Endodermal cell (in vitro differentiated cells): ENCODE results near the gene ATMIN. TPM values are rescaled to one million over a fixed set of nuclear protein-coding genes. Genes with fewer than 3 reads are reported as not detected.

Source experiments
- DNase-seq: peaks from one replicate; pipeline ENCODE4 v3.0.0-alpha.2; 2017
- H3K27ac ChIP-seq: 2 replicates; pipeline ENCODE4 v1.5.1; 2013; ENCODE audit warnings: mild to moderate bottlenecking, low read depth, low read length, moderate library complexity
- H3K27me3 ChIP-seq: 2 replicates; pipeline ENCODE4 v1.6.1; 2013; ENCODE audit warnings: mild to moderate bottlenecking, low read length, moderate library complexity; ENCODE audit not compliant: insufficient read depth, control insufficient read depth, poor library complexity, severe bottlenecking
- H3K36me3 ChIP-seq: 2 replicates; pipeline ENCODE4 v1.7.0; 2013; ENCODE audit warnings: mild to moderate bottlenecking, low read length, moderate library complexity; ENCODE audit not compliant: control insufficient read depth, insufficient read depth
- H3K4me1 ChIP-seq: one replicate; pipeline ENCODE4 v1.7.0; 2013; ENCODE audit warnings: low read length; ENCODE audit not compliant: control insufficient read depth, insufficient read depth
- H3K4me3 ChIP-seq: 2 replicates; pipeline ENCODE4 v1.5.1; 2013; ENCODE audit warnings: mild to moderate bottlenecking, low read length, moderate library complexity
- H3K9ac ChIP-seq: 2 replicates; pipeline ENCODE4 v1.6.1; 2013; ENCODE audit warnings: mild to moderate bottlenecking, low read length, moderate library complexity; ENCODE audit not compliant: poor library complexity, severe bottlenecking; ENCODE audit errors: extremely low read depth
- H3K9me3 ChIP-seq: 2 replicates; pipeline ENCODE4 v1.6.1; 2013; ENCODE audit warnings: mild to moderate bottlenecking, low read length, moderate library complexity; ENCODE audit not compliant: control insufficient read depth
- H3K27ac Mint-ChIP-seq: 2 replicates; pipeline ENCODE4 v1.8.0; 2020; ENCODE audit warnings: mixed read lengths
- H3K27me3 Mint-ChIP-seq: 2 replicates; pipeline ENCODE4 v1.8.0; 2021; ENCODE audit warnings: mild to moderate bottlenecking, mixed read lengths; ENCODE audit not compliant: insufficient read depth
- H3K36me3 Mint-ChIP-seq: 2 replicates; pipeline ENCODE4 v1.8.0; 2020; ENCODE audit warnings: low read depth, mixed read lengths
- H3K4me1 Mint-ChIP-seq: 2 replicates; pipeline ENCODE4 v1.8.0; 2020; ENCODE audit warnings: mixed read lengths
- H3K4me3 Mint-ChIP-seq: 2 replicates; pipeline ENCODE4 v1.8.0; 2020; ENCODE audit warnings: mild to moderate bottlenecking, moderate library complexity, mixed read lengths
- H3K9me3 Mint-ChIP-seq: 2 replicates; pipeline ENCODE4 v1.8.0; 2020; ENCODE audit warnings: mild to moderate bottlenecking, mixed read lengths
- WGBS, 2 experiments: methylation state at CpG; one replicate each; pipeline versions ENCODE4 v1.1.5 to v1.1.7; 2013; ENCODE audit warnings: missing lambda C conversion rate in 2 of 2, mixed read lengths in 1 of 2; ENCODE audit not compliant: insufficient coverage in 1 of 2, insufficient read length in 1 of 2; 5-methylcytosine and 5-hydroxymethylcytosine counted together
- total RNA-seq, 2 donors: library from RNA; stranded (reverse); fragmentation: NEBNext Ultra II Directional in 1 of 2; extraction: Animal tissue kit (Norgen Biotek cat#: 25700) in 1 of 2; gene quantifications; 2 replicates in 1 of 2; 3 replicates in 1 of 2; pipeline ENCODE4 v1.2.1, GENCODE V29; 2021
- TF ChIP-seq, protein P1 (sequence below): fragments of 200-600 bp; sonication (generic); conservative IDR thresholded peaks from 2 replicates; pipeline ENCODE4 v1.5.0; 2021; ENCODE audit warnings: antibody characterized with exemption, mild to moderate bottlenecking

ATMIN gene
- total RNA-seq, 2 donors from 2014 or later = 45.7 to 53.6 TPM

DNA sequence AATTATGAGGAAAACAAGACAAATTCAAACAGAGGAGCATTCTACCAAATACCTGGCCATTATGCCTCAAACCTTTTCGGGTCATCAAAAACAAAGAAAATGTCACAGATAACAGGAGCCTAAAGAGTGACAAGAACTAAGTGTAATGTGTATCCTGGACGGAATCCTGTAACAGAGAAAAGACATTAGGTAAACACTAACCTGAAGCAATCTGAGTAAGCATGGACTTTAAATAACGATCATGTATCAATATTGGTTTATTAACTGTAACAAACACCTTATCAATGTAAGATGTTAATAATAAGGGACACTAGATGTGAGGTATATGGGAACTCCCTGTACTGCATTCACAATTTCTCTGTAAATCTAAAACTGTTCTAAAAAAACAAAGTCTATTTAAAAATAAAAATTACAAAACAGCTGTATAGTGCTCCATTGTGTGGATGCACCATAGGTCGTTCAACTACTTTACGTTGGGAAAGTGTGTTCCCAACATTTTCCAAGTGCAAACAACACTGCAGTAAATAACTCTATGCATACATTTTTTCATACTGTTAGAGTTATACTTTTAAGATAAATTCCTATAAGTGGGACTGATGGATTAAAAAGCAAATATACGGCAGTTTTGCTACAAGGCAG lies 43.7 kb upstream of the ATMIN start:
- Mint-ChIP-seq H3K27ac (no peak overlapping the region), H3K4me1 (peaks cover 24% of the 10 kb centered on the region), H3K27me3 (no peaks in the 10 kb centered on the region), H3K4me3 (no peak overlapping the region), H3K36me3 (peaks cover 12% of the 10 kb centered on the region), H3K9me3 (no peaks in the 10 kb centered on the region)
- H3K27me3 ChIP-seq = no peaks in the 10 kb centered on the region
- no peaks in the 10 kb centered on the region for H3K9me3 ChIP-seq
- H3K36me3 ChIP-seq = peaks cover 19% of the 10 kb centered on the region
- no peak for DNase-seq
- no peak overlapping the region for H3K9ac ChIP-seq
- peaks cover 12% of the 10 kb centered on the region for H3K4me1 ChIP-seq
- H3K27ac ChIP-seq = no peak overlapping the region
- 68 to 100% methylated on average over 2 to 6 of the region's 6 CpGs for WGBS, 2 experiments
- TF ChIP-seq, protein P1, sequence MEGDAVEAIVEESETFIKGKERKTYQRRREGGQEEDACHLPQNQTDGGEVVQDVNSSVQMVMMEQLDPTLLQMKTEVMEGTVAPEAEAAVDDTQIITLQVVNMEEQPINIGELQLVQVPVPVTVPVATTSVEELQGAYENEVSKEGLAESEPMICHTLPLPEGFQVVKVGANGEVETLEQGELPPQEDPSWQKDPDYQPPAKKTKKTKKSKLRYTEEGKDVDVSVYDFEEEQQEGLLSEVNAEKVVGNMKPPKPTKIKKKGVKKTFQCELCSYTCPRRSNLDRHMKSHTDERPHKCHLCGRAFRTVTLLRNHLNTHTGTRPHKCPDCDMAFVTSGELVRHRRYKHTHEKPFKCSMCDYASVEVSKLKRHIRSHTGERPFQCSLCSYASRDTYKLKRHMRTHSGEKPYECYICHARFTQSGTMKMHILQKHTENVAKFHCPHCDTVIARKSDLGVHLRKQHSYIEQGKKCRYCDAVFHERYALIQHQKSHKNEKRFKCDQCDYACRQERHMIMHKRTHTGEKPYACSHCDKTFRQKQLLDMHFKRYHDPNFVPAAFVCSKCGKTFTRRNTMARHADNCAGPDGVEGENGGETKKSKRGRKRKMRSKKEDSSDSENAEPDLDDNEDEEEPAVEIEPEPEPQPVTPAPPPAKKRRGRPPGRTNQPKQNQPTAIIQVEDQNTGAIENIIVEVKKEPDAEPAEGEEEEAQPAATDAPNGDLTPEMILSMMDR = no peak
- H3K4me3 ChIP-seq = no peak overlapping the region

DNA sequence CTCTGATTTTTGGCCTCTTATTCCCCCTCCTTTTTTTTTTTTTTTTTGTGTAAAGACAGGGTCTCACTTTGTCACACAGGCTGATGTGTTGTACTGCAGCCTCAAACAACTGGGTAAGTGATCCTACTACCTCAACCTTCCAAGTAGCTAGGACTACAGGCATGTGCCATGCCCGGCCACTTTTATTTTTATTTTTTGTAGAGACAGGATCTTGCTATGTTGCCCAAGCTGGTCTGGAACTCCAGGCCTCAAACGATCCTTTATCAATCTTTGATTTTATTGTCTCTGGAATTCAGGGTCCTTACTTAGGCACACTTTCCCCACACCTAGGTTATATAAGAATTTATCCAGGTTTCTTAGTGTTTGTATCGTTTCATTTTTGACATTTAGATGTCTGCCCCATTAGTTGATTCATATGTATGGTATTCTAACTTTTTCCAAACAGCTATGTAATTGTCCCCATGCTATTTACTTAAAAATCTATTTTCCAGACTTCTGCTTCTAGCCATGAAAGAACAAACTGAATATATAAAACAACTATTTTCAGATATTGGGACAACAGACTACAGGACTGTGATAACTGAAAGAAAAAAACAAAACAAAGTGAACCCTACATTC lies 42.9 kb upstream of the ATMIN start:
- Histone ChIP-seq H3K9ac (no peak overlapping the region), H3K36me3 (peaks cover 23% of the 10 kb centered on the region), H3K4me1 (peaks cover 8% of the 10 kb centered on the region), H3K9me3 (no peaks in the 10 kb centered on the region), H3K27me3 (no peaks in the 10 kb centered on the region), H3K27ac (no peak overlapping the region), H3K4me3 (no peak overlapping the region)
- WGBS, 2 experiments = 60% methylated on average over 3 of the region's 3 CpGs; no CpG with 5 or more reads in 1 of the 2 experiments
- no peak for DNase-seq
- no peaks in the 10 kb centered on the region for H3K9me3 Mint-ChIP-seq
- peaks cover 23% of the 10 kb centered on the region for H3K4me1 Mint-ChIP-seq
- H3K36me3 Mint-ChIP-seq = peaks cover 12% of the 10 kb centered on the region
- no peak overlapping the region for H3K4me3 Mint-ChIP-seq
- H3K27me3 Mint-ChIP-seq = no peaks in the 10 kb centered on the region
- TF ChIP-seq, protein P1 = no peak
- peak overlapping the region; percentile 11 for H3K27ac Mint-ChIP-seq

DNA sequence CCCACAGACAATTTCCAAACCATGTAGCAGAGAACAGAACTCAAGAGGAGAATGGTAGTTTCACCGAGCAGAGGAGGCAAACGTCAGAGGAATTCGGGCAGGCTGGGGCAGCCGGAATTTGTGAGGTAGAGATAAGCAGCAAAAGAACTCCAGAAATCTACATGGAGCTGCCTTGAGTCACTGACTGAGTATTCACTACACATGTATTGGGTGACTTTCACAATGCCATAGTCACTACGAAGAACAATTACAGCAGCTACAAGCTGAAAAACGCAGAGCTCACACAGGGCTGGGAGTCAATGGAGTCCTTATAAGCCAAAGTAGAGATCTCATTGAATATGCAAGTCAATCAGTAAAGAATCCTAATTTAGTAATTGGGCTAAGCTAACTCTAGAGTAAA lies 42.3 kb upstream of the ATMIN start:
- Mint-ChIP-seq H3K36me3 (peaks cover 12% of the 10 kb centered on the region), H3K9me3 (no peaks in the 10 kb centered on the region), H3K27me3 (no peaks in the 10 kb centered on the region), H3K4me1 (peaks cover 19% of the 10 kb centered on the region), H3K27ac (peak overlapping the region; percentile 11), H3K4me3 (no peak overlapping the region)
- Histone ChIP-seq H3K9ac (no peak overlapping the region), H3K27me3 (no peaks in the 10 kb centered on the region), H3K4me3 (no peak overlapping the region), H3K36me3 (peaks cover 23% of the 10 kb centered on the region), H3K4me1 (peaks cover 6% of the 10 kb centered on the region), H3K9me3 (no peaks in the 10 kb centered on the region), H3K27ac (no peak overlapping the region)
- TF ChIP-seq, protein P1 = no peak
- 62 to 66% methylated on average over 6 of the region's 6 CpGs for WGBS, 2 experiments
- no peak for DNase-seq
